GM18526 (cell line): ENCODE results near the gene LAMTOR3.
A peak's percentile ranks its signal among the peaks of the same experiment; 100 is the strongest.

Experiments
- POLR2A ChIP-seq: IDR thresholded peaks from 3 replicates; pipeline ENCODE4 v1.6.1; 2011; ENCODE audit not compliant: insufficient read length; ENCODE audit errors: extremely low read depth

LAMTOR3 gene

GRCh38 chr4:99876946-99877345 lies 17.3 kb downstream of the LAMTOR3 start:
- TF ChIP-seq POLR2A: no peak

- TF ChIP-seq POLR2A: no peak
Measured at GRCh38 chr4:99875071-99875470, 19.2 kb downstream of the LAMTOR3 start.

- no peak for TF ChIP-seq POLR2A
Measured at GRCh38 chr4:99872570-99872969, 21.7 kb downstream of the LAMTOR3 start.

GRCh38 chr4:99868126-99868596 lies 26.1 kb downstream of the LAMTOR3 start:
- no peak for TF ChIP-seq POLR2A

GRCh38 chr4:99863804-99864203 lies 30.4 kb downstream of the LAMTOR3 start:
- no peak for TF ChIP-seq POLR2A

- no peak for TF ChIP-seq POLR2A
Measured at GRCh38 chr4:99861120-99861905, 32.9 kb downstream of the LAMTOR3 start.

GRCh38 chr4:99860521-99860920 lies 33.7 kb downstream of the LAMTOR3 start:
- TF ChIP-seq POLR2A: no peak

GRCh38 chr4:99859618-99860017 lies 34.6 kb downstream of the LAMTOR3 start:
- TF ChIP-seq POLR2A: peak; percentile 16

DNA sequence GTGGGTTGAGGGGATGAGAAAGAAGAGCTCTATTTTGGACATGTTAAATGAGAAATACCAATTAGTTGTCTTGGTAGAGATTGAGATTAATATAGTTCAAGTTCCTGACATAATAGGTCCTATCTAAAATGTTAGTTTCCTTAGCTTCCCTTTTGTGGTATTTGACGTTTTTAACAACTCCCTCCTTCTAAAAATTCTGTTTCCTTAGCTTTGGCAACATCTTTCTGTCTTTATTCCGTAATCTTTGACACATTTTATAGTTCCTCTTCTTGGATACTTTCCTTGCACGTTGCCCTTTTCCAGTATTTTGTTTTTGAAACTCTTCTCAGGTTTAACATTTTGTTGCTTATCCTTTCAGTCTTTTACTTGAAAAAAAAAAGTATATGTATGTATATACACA lies 36.9 kb downstream of the LAMTOR3 start:
- TF ChIP-seq POLR2A: no peak

DNA sequence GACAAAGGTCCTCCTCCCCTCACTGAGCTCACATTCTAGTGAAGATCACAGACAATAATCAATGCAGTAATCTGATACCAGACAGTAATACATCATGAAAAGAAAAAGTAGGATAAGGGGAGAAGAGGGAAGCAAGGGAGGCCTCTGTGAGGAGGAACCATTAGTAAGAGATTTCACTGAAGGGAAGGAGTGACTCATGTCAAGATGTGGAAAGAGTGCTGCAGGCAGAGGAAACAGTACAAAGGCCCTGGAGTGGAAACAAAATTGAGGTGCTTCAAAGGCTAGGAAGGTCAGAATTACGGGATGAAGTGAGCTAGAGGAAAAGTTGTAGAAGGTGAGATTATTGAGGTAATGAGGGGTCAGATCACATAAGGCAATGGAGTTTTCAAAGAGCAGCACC lies 38.1 kb downstream of the LAMTOR3 start:
- no peak for TF ChIP-seq POLR2A

- TF ChIP-seq POLR2A: no peak
Measured at GRCh38 chr4:99855678-99856077, 38.5 kb downstream of the LAMTOR3 start.

- no peak for TF ChIP-seq POLR2A
Measured at GRCh38 chr4:99853999-99854398, 40.2 kb downstream of the LAMTOR3 start.

- no peak for TF ChIP-seq POLR2A
Measured at GRCh38 chr4:99853190-99853589, 41.0 kb downstream of the LAMTOR3 start.

GRCh38 chr4:99852199-99852749 lies 42.0 kb downstream of the LAMTOR3 start:
- TF ChIP-seq POLR2A: no peak

DNA sequence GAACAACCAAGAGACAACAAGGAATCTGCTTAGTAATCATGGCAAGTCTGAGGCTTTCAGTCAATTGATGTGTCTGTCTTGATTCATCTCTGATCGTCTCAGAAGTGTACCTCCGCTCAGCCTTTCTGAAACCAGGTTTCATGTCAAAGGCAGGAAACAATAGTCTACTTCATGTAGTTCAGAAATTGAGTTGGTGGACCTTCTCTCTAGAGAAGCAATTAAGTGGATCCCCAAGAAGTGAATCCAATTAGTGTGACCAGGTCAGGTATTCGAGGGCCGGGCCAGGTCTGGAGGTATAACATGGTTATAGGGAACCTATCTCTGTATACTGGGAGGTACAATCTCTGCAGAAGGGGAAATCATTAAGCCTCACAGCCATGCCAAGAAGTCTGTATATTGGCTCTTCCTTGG lies 45.6 kb downstream of the LAMTOR3 start:
- no peak for TF ChIP-seq POLR2A

- TF ChIP-seq POLR2A: no peak
Measured at GRCh38 chr4:99847362-99847976, 46.8 kb downstream of the LAMTOR3 start.
